ENCODE results near the gene AP1G2.
A peak's percentile ranks its signal among the peaks of the same experiment; 100 is the strongest.

The AP1G2 gene

GRCh38 chr14:23514644-23514957 lies 53.0 kb downstream of the AP1G2 start:
- H3K36me3 ChIP-seq (ENCODE audit: insufficient read depth, low read length) = no peaks in the 10 kb centered on the region
- H3K9me3 ChIP-seq (ENCODE audit: low read depth, low read length) = no peaks in the 10 kb centered on the region
- DNase-seq (ENCODE audit: low read depth, low spot score) = no peak
- H3K4me3 ChIP-seq = no peak overlapping the region
- TF ChIP-seq POLR2AphosphoS5 (IDR thresholded peaks at IDR 0.05; ENCODE audit: borderline replicate concordance, low read depth, low read length) (no peak), EZH2 (IDR thresholded peaks at IDR 0.05) (no peak), FOXP2 (optimal IDR thresholded peaks at IDR 0.05; ENCODE audit: control extremely low read depth, extremely low read length, insufficient read depth) (no peak)
- no peak overlapping the region for H3K27ac ChIP-seq
- H3K9ac ChIP-seq (ENCODE audit: insufficient read length) = no peak overlapping the region

DNA sequence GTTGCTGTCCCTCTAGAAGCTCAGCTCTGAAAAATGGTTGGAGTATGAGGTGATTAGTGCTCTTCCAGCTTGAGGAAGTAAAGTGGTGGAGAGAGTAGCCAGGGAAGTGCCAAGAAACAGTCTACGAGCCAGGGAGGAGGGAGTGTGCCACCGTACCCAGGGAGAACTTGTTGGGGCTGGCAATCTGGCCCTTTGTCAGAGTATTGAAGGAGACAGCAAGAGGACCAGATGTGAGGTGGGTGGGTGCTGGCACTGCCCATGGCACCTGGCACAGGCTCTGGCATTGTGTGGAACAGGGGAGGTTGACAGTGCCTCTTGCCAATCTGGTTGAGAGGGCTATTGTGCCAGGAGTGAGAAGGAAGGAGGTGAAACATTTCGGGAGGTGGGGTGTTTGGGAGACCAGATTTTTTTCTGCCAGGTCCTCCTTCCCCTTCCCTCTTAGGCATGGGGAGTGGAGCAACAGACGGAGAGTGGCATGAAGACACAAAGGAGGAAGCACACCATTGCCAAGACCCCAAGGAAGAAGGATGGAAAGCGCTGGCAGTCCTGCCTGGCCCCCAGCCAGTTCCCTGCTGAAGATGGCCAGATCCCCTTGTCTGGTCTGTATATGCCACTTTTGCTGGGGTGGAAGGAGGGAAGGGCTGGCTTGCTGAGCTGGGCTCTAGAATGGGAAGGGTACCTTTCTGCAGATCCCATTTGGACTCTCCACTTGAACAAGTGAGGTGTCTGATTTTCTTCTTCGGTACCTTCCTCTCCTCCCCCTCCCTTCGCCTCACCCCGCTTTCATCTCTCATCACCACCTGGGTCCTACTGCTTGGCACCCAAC lies 53.6 kb downstream of the AP1G2 start:
- Histone ChIP-seq H3K36me3 (ENCODE audit: insufficient read depth, low read length) (no peaks in the 10 kb centered on the region), H3K9me3 (ENCODE audit: low read depth, low read length) (no peaks in the 10 kb centered on the region), H3K27ac (no peak overlapping the region), H3K4me3 (no peak overlapping the region), H3K9ac (ENCODE audit: insufficient read length) (no peak overlapping the region)
- no peak for DNase-seq (ENCODE audit: low read depth, low spot score)
- no peak for TF ChIP-seq EZH2 (IDR thresholded peaks at IDR 0.05)
- TF ChIP-seq FOXP2 (optimal IDR thresholded peaks at IDR 0.05; ENCODE audit: control extremely low read depth, extremely low read length, insufficient read depth) = no peak
- TF ChIP-seq POLR2AphosphoS5 (IDR thresholded peaks at IDR 0.05; ENCODE audit: borderline replicate concordance, low read depth, low read length) = no peak

DNA sequence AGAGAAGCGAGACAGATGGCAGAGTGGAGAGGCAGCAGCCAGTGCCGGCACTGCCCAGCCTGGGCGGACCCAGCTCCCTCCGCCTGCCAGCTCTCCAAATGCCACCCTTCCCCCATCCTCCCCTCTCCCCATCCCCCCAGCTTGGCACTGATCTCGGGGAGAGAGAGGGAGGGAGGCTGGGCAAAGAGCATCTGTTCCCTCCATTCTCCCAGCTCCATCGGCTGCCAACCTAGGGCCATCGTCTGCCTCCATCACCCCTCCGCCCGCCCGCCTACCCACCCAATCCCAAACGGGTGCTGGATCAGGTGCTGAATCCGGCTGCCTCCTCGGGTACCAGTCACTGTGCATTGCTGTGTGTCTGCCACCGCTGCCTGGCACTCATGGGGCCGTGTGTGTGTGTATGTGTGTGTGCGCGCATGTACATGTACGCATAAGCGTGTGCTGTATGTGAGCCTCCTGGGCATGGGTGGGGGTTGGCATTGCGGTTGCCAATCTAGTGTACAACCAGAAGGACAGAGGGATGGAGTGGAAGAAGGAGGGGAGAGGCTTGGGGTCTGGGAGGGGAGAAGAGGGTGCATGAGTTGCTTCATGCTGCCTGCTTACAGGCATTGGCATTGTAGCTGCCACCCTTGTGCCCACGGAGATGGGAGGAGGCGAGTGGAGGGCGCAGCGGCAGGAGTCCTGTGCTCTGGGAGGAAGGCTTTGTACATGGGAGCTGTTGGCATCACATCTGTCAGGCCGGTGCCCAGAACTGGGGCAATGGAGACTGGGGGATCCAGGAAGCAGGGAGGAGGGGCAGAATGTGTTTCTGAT lies 54.4 kb downstream of the AP1G2 start:
- Histone ChIP-seq H3K27ac (no peak overlapping the region), H3K4me3 (no peak overlapping the region), H3K9me3 (ENCODE audit: low read depth, low read length) (no peaks in the 10 kb centered on the region), H3K36me3 (ENCODE audit: insufficient read depth, low read length) (no peaks in the 10 kb centered on the region), H3K9ac (ENCODE audit: insufficient read length) (no peak overlapping the region)
- TF ChIP-seq FOXP2 (optimal IDR thresholded peaks at IDR 0.05; ENCODE audit: control extremely low read depth, extremely low read length, insufficient read depth) = no peak
- TF ChIP-seq EZH2 (IDR thresholded peaks at IDR 0.05) = no peak
- no peak for TF ChIP-seq POLR2AphosphoS5 (IDR thresholded peaks at IDR 0.05; ENCODE audit: borderline replicate concordance, low read depth, low read length)
- DNase-seq (ENCODE audit: low read depth, low spot score) = no peak

GRCh38 chr14:23512156-23512555 lies 55.4 kb downstream of the AP1G2 start:
- DNase-seq (ENCODE audit: low read depth, low spot score) = no peak
- Histone ChIP-seq H3K27ac (no peak overlapping the region), H3K9me3 (ENCODE audit: low read depth, low read length) (no peaks in the 10 kb centered on the region), H3K4me3 (peak overlapping the region; percentile 64), H3K9ac (ENCODE audit: insufficient read length) (no peak overlapping the region), H3K36me3 (ENCODE audit: insufficient read depth, low read length) (no peaks in the 10 kb centered on the region)
- TF ChIP-seq FOXP2 (optimal IDR thresholded peaks at IDR 0.05; ENCODE audit: control extremely low read depth, extremely low read length, insufficient read depth) (no peak), POLR2AphosphoS5 (IDR thresholded peaks at IDR 0.05; ENCODE audit: borderline replicate concordance, low read depth, low read length) (no peak), EZH2 (IDR thresholded peaks at IDR 0.05) (no peak)
